Measurements from ENCODE around the gene CHRNB4. TPM values are rescaled to one million over a fixed set of nuclear protein-coding genes. Genes with fewer than 3 reads are reported as not detected.

CHRNB4 gene
- total RNA-seq, 1 experiment from 2014 or later, result 1.3 TPM

GRCh38 chr15:78640527-78641101, 396 bp downstream of the CHRNB4 start:
- TF ChIP-seq, protein P1, sequence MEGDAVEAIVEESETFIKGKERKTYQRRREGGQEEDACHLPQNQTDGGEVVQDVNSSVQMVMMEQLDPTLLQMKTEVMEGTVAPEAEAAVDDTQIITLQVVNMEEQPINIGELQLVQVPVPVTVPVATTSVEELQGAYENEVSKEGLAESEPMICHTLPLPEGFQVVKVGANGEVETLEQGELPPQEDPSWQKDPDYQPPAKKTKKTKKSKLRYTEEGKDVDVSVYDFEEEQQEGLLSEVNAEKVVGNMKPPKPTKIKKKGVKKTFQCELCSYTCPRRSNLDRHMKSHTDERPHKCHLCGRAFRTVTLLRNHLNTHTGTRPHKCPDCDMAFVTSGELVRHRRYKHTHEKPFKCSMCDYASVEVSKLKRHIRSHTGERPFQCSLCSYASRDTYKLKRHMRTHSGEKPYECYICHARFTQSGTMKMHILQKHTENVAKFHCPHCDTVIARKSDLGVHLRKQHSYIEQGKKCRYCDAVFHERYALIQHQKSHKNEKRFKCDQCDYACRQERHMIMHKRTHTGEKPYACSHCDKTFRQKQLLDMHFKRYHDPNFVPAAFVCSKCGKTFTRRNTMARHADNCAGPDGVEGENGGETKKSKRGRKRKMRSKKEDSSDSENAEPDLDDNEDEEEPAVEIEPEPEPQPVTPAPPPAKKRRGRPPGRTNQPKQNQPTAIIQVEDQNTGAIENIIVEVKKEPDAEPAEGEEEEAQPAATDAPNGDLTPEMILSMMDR (IDR thresholded peaks at IDR 0.05; ENCODE audit: insufficient read depth in 1 of 2, low read depth in 1 of 2, low read length in 1 of 2, severe bottlenecking in 1 of 2, unreplicated experiment in 1 of 2), result no peak
- H3K36me3 Mint-ChIP-seq (ENCODE audit: insufficient read depth, unreplicated experiment), result no peaks in the 10 kb centered on the region
- intact Hi-C loops (cut with micrococcal nuclease; ENCODE audit: unreplicated experiment), result no loop called here
- H3K4me1 Mint-ChIP-seq (ENCODE audit: low read depth, unreplicated experiment), result no peaks in the 10 kb centered on the region
- H3K4me1 ChIP-seq, result no peaks in the 10 kb centered on the region
- no peaks in the 10 kb centered on the region for H3K27me3 ChIP-seq (replicated peaks; ENCODE audit: control insufficient read depth, insufficient read depth, low read length)
- ChIA-PET CTCF (no interaction called here), POLR2A (no interaction called here)
- H3K27ac Mint-ChIP-seq (ENCODE audit: unreplicated experiment), result no peak overlapping the region
- H3K4me3 ChIP-seq (ENCODE audit: low read depth, low read length), result peak overlapping the region; percentile 37
- peak in 1 of 2 experiments; percentile 56 for DNase-seq
- H3K9me3 ChIP-seq, result no peaks in the 10 kb centered on the region
- peak overlapping the region; percentile 80 for H3K4me3 Mint-ChIP-seq (ENCODE audit: unreplicated experiment)
- no TSS peak for BruUV-seq (replicated peaks)
- no peaks in the 10 kb centered on the region for H3K36me3 ChIP-seq (ENCODE audit: control insufficient read depth, insufficient read depth, low read length)
- peaks cover 9% of the 10 kb centered on the region for H3K27me3 Mint-ChIP-seq (ENCODE audit: insufficient read depth, unreplicated experiment)
- H3K9me3 Mint-ChIP-seq (ENCODE audit: unreplicated experiment), result no peaks in the 10 kb centered on the region

DNA sequence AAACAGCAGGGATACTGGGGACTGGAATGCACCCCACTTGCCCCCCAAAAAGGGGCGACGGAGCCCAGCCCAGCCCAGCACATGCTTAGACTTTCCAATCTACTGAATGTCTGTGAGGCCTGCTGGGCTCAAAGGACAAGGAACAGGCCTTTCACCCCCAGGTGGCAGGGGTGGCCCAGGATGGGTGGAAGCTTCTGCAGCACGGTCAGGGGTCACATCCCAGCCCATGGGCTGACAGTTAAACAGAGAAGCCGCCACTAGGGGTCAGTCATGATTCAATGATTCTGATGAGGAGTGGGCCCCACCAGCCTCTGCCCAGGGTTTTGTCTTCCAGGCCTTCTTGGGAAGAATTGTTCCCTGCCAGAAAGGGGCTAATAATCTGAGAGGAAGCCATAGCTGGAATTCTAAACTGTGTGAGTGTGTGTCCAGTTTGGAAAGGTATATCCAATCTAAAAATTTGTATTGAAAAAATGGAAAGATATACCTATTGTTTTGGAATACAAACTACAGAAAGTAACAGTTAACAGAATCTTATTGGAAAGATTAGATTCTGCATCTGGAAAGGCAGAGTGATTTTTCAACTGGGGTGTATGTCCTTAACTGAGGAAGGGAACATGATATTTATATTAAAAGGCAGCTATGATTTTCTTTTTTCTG, 2.2 kb downstream of the CHRNB4 start:
- H3K9me3 ChIP-seq, result no peaks in the 10 kb centered on the region
- BruUV-seq (replicated peaks), result no TSS peak
- POLR2A ChIA-PET, result no interaction called here
- intact Hi-C loops (cut with micrococcal nuclease; ENCODE audit: unreplicated experiment), result loop anchor here (1.0 kb wide), 1 partner anchor 71 kb away; no protein-coding TSS in a partner anchor
- H3K4me1 ChIP-seq, result no peaks in the 10 kb centered on the region
- TF ChIP-seq, protein P1 (IDR thresholded peaks at IDR 0.05; ENCODE audit: insufficient read depth in 1 of 2, low read depth in 1 of 2, low read length in 1 of 2, severe bottlenecking in 1 of 2, unreplicated experiment in 1 of 2), result peak; percentile 50 to 66
- Mint-ChIP-seq H3K9me3 (ENCODE audit: unreplicated experiment) (no peaks in the 10 kb centered on the region), H3K27me3 (ENCODE audit: insufficient read depth, unreplicated experiment) (peaks cover 10% of the 10 kb centered on the region), H3K4me3 (ENCODE audit: unreplicated experiment) (no peak overlapping the region), H3K27ac (ENCODE audit: unreplicated experiment) (no peak overlapping the region), H3K36me3 (ENCODE audit: insufficient read depth, unreplicated experiment) (no peaks in the 10 kb centered on the region), H3K4me1 (ENCODE audit: low read depth, unreplicated experiment) (no peaks in the 10 kb centered on the region)
- CTCF ChIA-PET, result interaction anchor here (0.7 to 1.5 kb wide), 2 partner anchors 71 to 729 kb away, joined by 3 to 5 read pairs; no protein-coding TSS in a partner anchor
- peak; percentile 76 to 79 for DNase-seq
- H3K4me3 ChIP-seq (ENCODE audit: low read depth, low read length), result no peak overlapping the region
- H3K36me3 ChIP-seq (ENCODE audit: control insufficient read depth, insufficient read depth, low read length), result no peaks in the 10 kb centered on the region
- H3K27me3 ChIP-seq (replicated peaks; ENCODE audit: control insufficient read depth, insufficient read depth, low read length), result no peaks in the 10 kb centered on the region

- intact Hi-C loops (cut with micrococcal nuclease; ENCODE audit: unreplicated experiment), result loop anchor here (1.0 kb wide), 1 partner anchor 71 kb away; no protein-coding TSS in a partner anchor
- Mint-ChIP-seq H3K4me3 (ENCODE audit: unreplicated experiment) (no peak overlapping the region), H3K4me1 (ENCODE audit: low read depth, unreplicated experiment) (peaks cover 2% of the 10 kb centered on the region), H3K9me3 (ENCODE audit: unreplicated experiment) (peaks cover 8% of the 10 kb centered on the region), H3K27me3 (ENCODE audit: insufficient read depth, unreplicated experiment) (peaks cover 11% of the 10 kb centered on the region), H3K27ac (ENCODE audit: unreplicated experiment) (no peak overlapping the region), H3K36me3 (ENCODE audit: insufficient read depth, unreplicated experiment) (no peaks in the 10 kb centered on the region)
- Histone ChIP-seq H3K4me3 (ENCODE audit: low read depth, low read length) (no peak overlapping the region), H3K9me3 (no peaks in the 10 kb centered on the region), H3K36me3 (ENCODE audit: control insufficient read depth, insufficient read depth, low read length) (no peaks in the 10 kb centered on the region), H3K27me3 (replicated peaks; ENCODE audit: control insufficient read depth, insufficient read depth, low read length) (no peaks in the 10 kb centered on the region), H3K4me1 (no peaks in the 10 kb centered on the region)
- BruUV-seq (replicated peaks), result no TSS peak
- CTCF ChIA-PET, result interaction anchor here (0.7 kb wide), 1 partner anchor 728 kb away, joined by 3 read pairs; no protein-coding TSS in a partner anchor
- POLR2A ChIA-PET, result no interaction called here
- no peak for DNase-seq
- TF ChIP-seq, protein P1 (IDR thresholded peaks at IDR 0.05; ENCODE audit: insufficient read depth in 1 of 2, low read depth in 1 of 2, low read length in 1 of 2, severe bottlenecking in 1 of 2, unreplicated experiment in 1 of 2), result no peak
Measured at GRCh38 chr15:78637776-78638435, 3.1 kb downstream of the CHRNB4 start.
